ENCODE measurements around the gene IL17RD. TPM values are rescaled to one million over a fixed set of nuclear protein-coding genes. Genes with fewer than 3 reads are reported as not detected.

IL17RD gene
- total RNA-seq, 2 donors from 2014 or later, result 1.3 to 2.3 TPM

DNA sequence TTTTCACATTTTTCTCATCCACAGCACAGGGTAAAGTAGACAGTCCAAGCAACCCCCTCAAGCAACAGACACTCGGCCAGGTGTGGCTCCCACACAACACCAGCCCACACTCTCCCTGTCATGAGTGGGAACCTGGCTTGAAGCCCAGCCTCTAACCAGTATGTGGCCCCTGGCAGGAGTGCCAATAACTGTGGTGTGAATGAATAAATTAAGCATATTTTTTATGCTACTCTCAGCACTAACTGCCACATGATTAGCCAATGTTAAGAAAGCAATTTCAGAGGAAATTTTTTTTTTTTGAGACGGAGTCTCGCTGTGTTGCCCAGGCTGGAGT lies 9.9 kb downstream of the IL17RD start:
- H3K27ac ChIP-seq, result no peak overlapping the region
- TF ChIP-seq CTCF (IDR thresholded peaks at IDR 0.05) (no peak), POLR2A (IDR thresholded peaks at IDR 0.05) (no peak)
- no peak for ATAC-seq
- no peak for DNase-seq
- H3K4me1 ChIP-seq, result no peaks in the 10 kb centered on the region
- no peaks in the 10 kb centered on the region for H3K36me3 ChIP-seq (replicated peaks in 1 of 2; ENCODE audit: insufficient read depth in 1 of 2, low read depth in 2 of 2)
- H3K4me3 ChIP-seq, result no peak overlapping the region
- 74 to 84% methylated on average over 3 of the region's 3 CpGs for WGBS, 2 donors
- no peaks in the 10 kb centered on the region for H3K27me3 ChIP-seq
- H3K9me3 ChIP-seq, result no peaks in the 10 kb centered on the region
- intact Hi-C loops (cut with DNase I), result no loop called here

DNA sequence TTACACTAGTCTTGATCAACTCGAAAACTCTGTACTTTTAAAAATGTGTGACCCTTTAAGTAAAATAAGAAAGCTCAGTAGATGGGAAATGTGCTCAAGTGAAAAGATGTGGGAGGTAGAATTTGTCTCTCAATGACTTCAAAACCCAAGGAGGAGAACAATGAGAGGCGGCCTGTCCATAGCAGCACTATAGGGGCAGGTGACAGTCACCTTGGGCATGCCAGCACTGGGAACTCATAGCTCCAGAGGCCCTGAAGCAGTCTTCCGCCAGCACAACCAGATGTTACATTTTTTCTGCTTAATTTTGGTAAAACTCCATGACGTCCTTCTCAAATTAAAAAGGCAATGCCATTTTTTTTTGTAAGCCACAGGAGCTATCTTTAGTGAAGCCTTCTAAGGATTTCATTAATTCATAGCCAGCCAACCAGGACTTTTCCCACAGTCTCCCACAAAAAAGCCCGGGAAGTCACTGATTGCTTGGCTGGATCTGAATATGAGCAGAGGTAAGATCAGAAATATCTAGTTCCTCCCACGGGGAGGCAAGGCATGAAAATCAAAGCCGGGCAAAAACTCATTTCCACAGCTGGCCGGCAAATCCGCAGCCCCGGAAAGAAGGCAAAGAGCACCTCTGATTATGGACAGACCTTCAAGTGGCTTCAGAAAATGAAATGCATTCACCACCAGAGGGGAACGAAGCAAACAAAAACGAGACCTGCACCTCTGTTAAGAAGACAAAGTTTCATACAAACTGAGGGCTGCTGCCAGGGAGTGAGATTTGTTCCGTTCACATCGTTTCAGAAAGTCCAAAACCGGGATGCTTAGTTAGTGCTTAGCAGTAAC lies 10.5 kb downstream of the IL17RD start:
- Histone ChIP-seq H3K4me3 (no peak overlapping the region), H3K9me3 (no peaks in the 10 kb centered on the region), H3K27ac (no peak overlapping the region), H3K27me3 (no peaks in the 10 kb centered on the region), H3K4me1 (no peaks in the 10 kb centered on the region), H3K36me3 (replicated peaks in 1 of 2; ENCODE audit: insufficient read depth in 1 of 2, low read depth in 2 of 2) (no peaks in the 10 kb centered on the region)
- intact Hi-C loops (cut with DNase I), result no loop called here
- TF ChIP-seq CTCF (IDR thresholded peaks at IDR 0.05), result no peak
- no peak for TF ChIP-seq POLR2A (IDR thresholded peaks at IDR 0.05)
- 57 to 64% methylated on average over 15 of the region's 15 CpGs for WGBS, 2 donors
- no peak for ATAC-seq
- DNase-seq, result no peak

GRCh38 chr3:57152151-57153143 lies 12.7 kb downstream of the IL17RD start:
- Histone ChIP-seq H3K9me3 (no peaks in the 10 kb centered on the region), H3K4me1 (no peaks in the 10 kb centered on the region), H3K27me3 (no peaks in the 10 kb centered on the region), H3K27ac (no peak overlapping the region), H3K4me3 (no peak overlapping the region), H3K36me3 (replicated peaks in 1 of 2; ENCODE audit: insufficient read depth in 1 of 2, low read depth in 2 of 2) (no peaks in the 10 kb centered on the region)
- 83 to 85% methylated on average over 19 of the region's 19 CpGs for WGBS, 2 donors
- TF ChIP-seq POLR2A (IDR thresholded peaks at IDR 0.05) (no peak), CTCF (IDR thresholded peaks at IDR 0.05) (no peak)
- ATAC-seq, result no peak
- DNase-seq, result no peak
- intact Hi-C loops (cut with DNase I), result no loop called here

GRCh38 chr3:57151749-57152148 lies 13.4 kb downstream of the IL17RD start:
- Histone ChIP-seq H3K27me3 (no peaks in the 10 kb centered on the region), H3K27ac (no peak overlapping the region), H3K4me1 (no peaks in the 10 kb centered on the region), H3K4me3 (no peak overlapping the region), H3K9me3 (no peaks in the 10 kb centered on the region), H3K36me3 (replicated peaks in 1 of 2; ENCODE audit: insufficient read depth in 1 of 2, low read depth in 2 of 2) (no peaks in the 10 kb centered on the region)
- intact Hi-C loops (cut with DNase I), result no loop called here
- TF ChIP-seq CTCF (IDR thresholded peaks at IDR 0.05) (no peak), POLR2A (IDR thresholded peaks at IDR 0.05) (no peak)
- no peak for DNase-seq
- WGBS, 2 donors, result 55 to 88% methylated on average over 3 of the region's 3 CpGs
- no peak for ATAC-seq
